Stimulated activated CD8-positive, alpha-beta memory T cell treated with anti-CD3 and anti-CD28 coated beads, Interleukin-15, amount 100 ng/mL, for 1 hour (primary cell): ENCODE measurements around the gene CPTP.

Experiments used
- DNase-seq: peaks from one replicate; pipeline ENCODE4 v3.0.0-alpha.2; 2020; ENCODE audit warnings: low read depth

Gene CPTP

GRCh38 chr1:1335792-1336248 lies 11.2 kb downstream of the CPTP start:
- DNase-seq: no peak

- no peak for DNase-seq
These were observed 11.8 kb downstream of the CPTP start for GRCh38 chr1:1336446-1336845.

- DNase-seq: no peak
These were observed 12.6 kb downstream of the CPTP start for GRCh38 chr1:1336931-1337792.

- DNase-seq: no peak
These were observed 13.2 kb downstream of the CPTP start for GRCh38 chr1:1337793-1338147.

GRCh38 chr1:1338278-1338677 lies 13.7 kb downstream of the CPTP start:
- no peak for DNase-seq

GRCh38 chr1:1340185-1340584 lies 15.6 kb downstream of the CPTP start:
- DNase-seq: no peak

- DNase-seq: no peak
These were observed 16.4 kb downstream of the CPTP start for GRCh38 chr1:1340791-1341548.

GRCh38 chr1:1341549-1342021 lies 17.0 kb downstream of the CPTP start:
- no peak for DNase-seq

GRCh38 chr1:1342061-1342562 lies 17.5 kb downstream of the CPTP start:
- no peak for DNase-seq

GRCh38 chr1:1342584-1343115 lies 18.0 kb downstream of the CPTP start:
- DNase-seq: no peak

GRCh38 chr1:1343811-1344421 lies 19.3 kb downstream of the CPTP start:
- no peak for DNase-seq

- DNase-seq: no peak
These were observed 20.2 kb downstream of the CPTP start for GRCh38 chr1:1344655-1345361.

GRCh38 chr1:1345384-1345783 lies 20.8 kb downstream of the CPTP start:
- DNase-seq: no peak

GRCh38 chr1:1345860-1346500 lies 21.4 kb downstream of the CPTP start:
- DNase-seq: no peak

GRCh38 chr1:1346501-1346890 lies 21.9 kb downstream of the CPTP start:
- no peak for DNase-seq

- no peak for DNase-seq
These were observed 22.5 kb downstream of the CPTP start for GRCh38 chr1:1347026-1347595.

- no peak for DNase-seq
These were observed 23.2 kb downstream of the CPTP start for GRCh38 chr1:1347663-1348419.

- no peak for DNase-seq
These were observed 24.0 kb downstream of the CPTP start for GRCh38 chr1:1348420-1349255.
